ENCODE data around the gene UQCRHL. TPM values are rescaled to one million over a fixed set of nuclear protein-coding genes. Genes with fewer than 3 reads are reported as not detected.
"Not testable (repeated sequence)": the region's sequence is repeated elsewhere in the genome, so short reads cannot be mapped to it uniquely, and the experiment has no call there.

Gene UQCRHL
- total and polyA plus RNA-seq, 8 donors, result 0.58 to 11.0 (median 2.4) TPM; not detected in 1

GRCh38 chr1:15843826-15844572, 36.5 kb upstream of the UQCRHL start:
- TF ChIP-seq POLR2A (IDR thresholded peaks at IDR 0.05) (no peak), POLR2AphosphoS5 (IDR thresholded peaks at IDR 0.05) (no peak), EP300 (IDR thresholded peaks at IDR 0.05) (no peak)
- TF ChIP-seq, protein P1, sequence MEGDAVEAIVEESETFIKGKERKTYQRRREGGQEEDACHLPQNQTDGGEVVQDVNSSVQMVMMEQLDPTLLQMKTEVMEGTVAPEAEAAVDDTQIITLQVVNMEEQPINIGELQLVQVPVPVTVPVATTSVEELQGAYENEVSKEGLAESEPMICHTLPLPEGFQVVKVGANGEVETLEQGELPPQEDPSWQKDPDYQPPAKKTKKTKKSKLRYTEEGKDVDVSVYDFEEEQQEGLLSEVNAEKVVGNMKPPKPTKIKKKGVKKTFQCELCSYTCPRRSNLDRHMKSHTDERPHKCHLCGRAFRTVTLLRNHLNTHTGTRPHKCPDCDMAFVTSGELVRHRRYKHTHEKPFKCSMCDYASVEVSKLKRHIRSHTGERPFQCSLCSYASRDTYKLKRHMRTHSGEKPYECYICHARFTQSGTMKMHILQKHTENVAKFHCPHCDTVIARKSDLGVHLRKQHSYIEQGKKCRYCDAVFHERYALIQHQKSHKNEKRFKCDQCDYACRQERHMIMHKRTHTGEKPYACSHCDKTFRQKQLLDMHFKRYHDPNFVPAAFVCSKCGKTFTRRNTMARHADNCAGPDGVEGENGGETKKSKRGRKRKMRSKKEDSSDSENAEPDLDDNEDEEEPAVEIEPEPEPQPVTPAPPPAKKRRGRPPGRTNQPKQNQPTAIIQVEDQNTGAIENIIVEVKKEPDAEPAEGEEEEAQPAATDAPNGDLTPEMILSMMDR (IDR thresholded peaks at IDR 0.05), result no peak
- peak in 1 of 2 donors; percentile 35 for DNase-seq
- intact Hi-C loops (cut with DNase I; ENCODE audit: low total_unique reads), result no loop called here
- no peak overlapping the region for H3K27ac ChIP-seq
- no peaks in the 10 kb centered on the region for H3K36me3 ChIP-seq
- no peaks in the 10 kb centered on the region for H3K27me3 ChIP-seq
- WGBS, 5 donors, result 46 to 66% (median 51%) methylated on average over 3 of the region's 3 CpGs
- no peak overlapping the region for H3K4me3 ChIP-seq
- peaks cover 9 to 38% (median 24%) of the 10 kb centered on the region in 4 donors for H3K4me1 ChIP-seq
- H3K9me3 ChIP-seq, result no peaks in the 10 kb centered on the region

- Histone ChIP-seq H3K4me3 (no peak overlapping the region), H3K36me3 (no peaks in the 10 kb centered on the region), H3K4me1 (peaks cover 0 to 19% (median 15%) of the 10 kb centered on the region in 4 donors), H3K27me3 (no peaks in the 10 kb centered on the region), H3K9me3 (no peaks in the 10 kb centered on the region), H3K27ac (no peak overlapping the region)
- no peak for DNase-seq
- intact Hi-C loops (cut with DNase I; ENCODE audit: low total_unique reads), result no loop called here
- TF ChIP-seq POLR2A (IDR thresholded peaks at IDR 0.05) (no peak), POLR2AphosphoS5 (IDR thresholded peaks at IDR 0.05) (no peak), EP300 (IDR thresholded peaks at IDR 0.05) (no peak)
- TF ChIP-seq, protein P1 (IDR thresholded peaks at IDR 0.05), result no peak
- WGBS, 5 donors, result 87 to 93% (median 92%) methylated on average over 4 of the region's 4 CpGs
Measured at GRCh38 chr1:15838721-15839120, 31.3 kb upstream of the UQCRHL start.

- no peak for TF ChIP-seq POLR2AphosphoS5 (IDR thresholded peaks at IDR 0.05)
- no peak for TF ChIP-seq POLR2A (IDR thresholded peaks at IDR 0.05)
- TF ChIP-seq, protein P1 (IDR thresholded peaks at IDR 0.05), result no peak
- no peak for TF ChIP-seq EP300 (IDR thresholded peaks at IDR 0.05)
- Histone ChIP-seq H3K36me3 (no peaks in the 10 kb centered on the region), H3K4me3 (no peak overlapping the region), H3K4me1 (peaks cover 3 to 21% (median 15%) of the 10 kb centered on the region in 4 donors), H3K27ac (no peak overlapping the region), H3K27me3 (no peaks in the 10 kb centered on the region), H3K9me3 (no peaks in the 10 kb centered on the region)
- intact Hi-C loops (cut with DNase I; ENCODE audit: low total_unique reads), result no loop called here
- no peak for DNase-seq
- 82 to 91% (median 86%) methylated on average over 7 of the region's 7 CpGs for WGBS, 5 donors
Measured at GRCh38 chr1:15837931-15838330, 30.5 kb upstream of the UQCRHL start.

DNA sequence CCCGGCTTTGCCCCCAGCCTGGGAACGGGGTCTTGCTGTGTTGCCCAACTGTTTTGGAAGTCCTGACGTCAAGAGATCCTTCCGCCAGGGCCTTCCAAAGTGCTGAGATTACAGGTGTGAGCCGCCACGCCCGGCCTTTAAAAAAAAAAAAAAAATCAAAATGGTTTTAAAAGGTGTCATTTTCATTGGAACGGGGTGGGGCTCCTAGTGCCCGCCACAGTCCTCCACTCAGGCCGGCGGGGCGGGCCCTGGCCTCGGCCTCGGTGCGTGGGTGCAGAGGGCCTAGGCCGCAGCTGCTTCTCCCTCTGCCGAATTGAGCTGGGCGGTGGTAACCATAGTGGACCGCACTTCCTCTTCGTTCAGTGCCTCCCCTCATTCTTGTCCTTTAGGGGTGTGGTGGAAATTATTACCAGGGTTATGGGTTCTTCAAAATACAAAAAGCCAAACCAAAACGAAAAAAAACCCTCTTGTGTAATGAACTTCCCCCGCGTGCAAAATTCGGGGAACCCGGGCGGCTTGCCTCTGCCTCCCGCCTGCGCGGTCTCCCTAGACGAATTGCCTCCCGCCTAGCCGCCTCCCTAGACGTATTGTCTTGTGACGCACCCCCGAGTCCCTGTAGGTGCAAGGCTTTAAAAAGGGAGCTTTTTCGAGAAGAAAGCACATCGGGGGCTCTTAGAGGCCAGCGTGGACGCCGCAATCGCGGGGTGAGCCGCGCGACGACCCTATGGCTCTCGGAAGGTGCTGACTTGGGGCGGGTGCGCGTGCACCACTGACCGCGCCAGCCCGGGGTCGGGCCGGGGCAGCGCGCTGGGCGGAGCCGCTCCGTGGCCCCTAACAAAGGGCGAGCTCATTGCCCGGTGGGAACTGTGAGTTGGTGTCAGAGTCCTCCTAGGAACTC, 29.6 kb upstream of the UQCRHL start:
- 26 to 55% (median 41%) methylated on average over 61 to 62 of the region's 62 CpGs for WGBS, 5 donors

DNA sequence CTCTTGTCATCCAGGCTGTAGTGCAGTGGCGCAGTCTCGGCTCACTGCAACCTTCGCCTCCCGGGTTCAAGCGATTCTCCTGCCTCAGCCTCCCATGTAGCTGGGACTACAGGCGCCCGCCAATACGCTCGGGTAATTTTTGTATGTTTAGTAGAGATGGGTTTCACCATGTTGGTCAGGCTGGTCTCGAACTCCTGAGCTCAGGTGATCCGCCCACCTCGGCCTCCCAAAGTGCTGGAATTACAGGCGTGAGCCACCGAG, 29.0 kb upstream of the UQCRHL start:
- Histone ChIP-seq H3K4me1 (peaks cover 10 to 36% (median 24%) of the 10 kb centered on the region in 4 donors), H3K4me3 (peak overlapping the region; percentile 58 to 70 (median 61)), H3K27ac (peak overlapping the region; percentile 95 to 100 (median 100))
- H3K9me3 ChIP-seq; H3K36me3 ChIP-seq; DNase-seq; intact Hi-C loops (cut with DNase I; ENCODE audit: low total_unique reads); H3K27me3 ChIP-seq: not testable (repeated sequence)
- 61 to 77% (median 73%) methylated on average over 13 to 14 of the region's 14 CpGs for WGBS, 5 donors

More for the DNA sequence above, 29.6 kb upstream of the UQCRHL start:
- TF ChIP-seq, protein P1 (IDR thresholded peaks at IDR 0.05), result no peak
- intact Hi-C loops (cut with DNase I; ENCODE audit: low total_unique reads), result no loop called here
- peak; percentile 34 to 67 for DNase-seq
- H3K4me1 ChIP-seq, result peaks cover 10 to 30% (median 21%) of the 10 kb centered on the region in 4 donors
- peak overlapping the region; percentile 14 to 70 (median 58) for H3K4me3 ChIP-seq
- no peaks in the 10 kb centered on the region for H3K36me3 ChIP-seq
- H3K27me3 ChIP-seq, result no peaks in the 10 kb centered on the region
- H3K9me3 ChIP-seq, result no peaks in the 10 kb centered on the region
- peak overlapping the region; percentile 95 to 100 (median 100) for H3K27ac ChIP-seq
